Stimulated activated CD8-positive, alpha-beta memory T cell treated with anti-CD3 and anti-CD28 coated beads, Interleukin-12 subunit alpha, Interleukin-12 subunit beta, amount 100 ng/mL, for 4 hours (primary cell): ENCODE data around the gene PHGDH.

Source experiments
- DNase-seq: peaks from one replicate; pipeline ENCODE4 v3.0.0-alpha.2; 2020; ENCODE audit warnings: low read depth

The PHGDH gene

DNA sequence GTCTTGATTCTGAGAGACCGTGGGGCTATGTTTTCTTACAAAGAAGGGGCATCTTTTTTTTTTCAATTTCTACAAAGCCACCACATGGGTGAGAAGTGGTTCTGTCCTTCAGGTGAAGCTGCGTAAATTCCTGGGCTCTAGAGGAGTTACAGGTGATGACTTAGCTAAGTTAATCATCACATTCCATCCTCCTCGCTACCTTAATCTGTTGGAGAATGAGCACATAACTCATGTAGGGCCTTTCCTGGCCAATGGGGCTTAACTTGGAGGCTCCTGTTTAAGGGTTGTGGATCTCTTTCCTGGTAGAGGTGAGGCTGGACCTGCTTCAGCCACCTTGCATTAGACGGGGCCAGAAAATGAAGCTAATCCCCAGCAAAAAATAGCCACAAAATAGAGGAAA, 79.6 kb downstream of the PHGDH start:
- DNase-seq = no peak
